Right cardiac atrium (tissue), 5 donors: ENCODE measurements around the gene ZNF408. TPM values are rescaled to one million over a fixed set of nuclear protein-coding genes. Genes with fewer than 3 reads are reported as not detected.
A peak's percentile ranks its signal among the peaks of the same experiment; 100 is the strongest.

Experiments used
- ATAC-seq, 2 donors: fragments of 200-7000 bp; cut with Tn5 transposase; one replicate each; pipeline versions ENCODE4 v1.8.0 to v1.9.1; 2020; ENCODE audit warnings: moderate library complexity in 2 of 2, mild to moderate bottlenecking in 1 of 2
- DNase-seq, 3 donors: peaks; one replicate each; pipeline ENCODE4 v3.0.0-alpha.2; 2020
- H3K27ac ChIP-seq: one replicate; pipeline ENCODE4 v1.5.1; 2013; ENCODE audit warnings: mild to moderate bottlenecking, low read length, control low read depth, moderate library complexity
- H3K27me3 ChIP-seq: one replicate; pipeline ENCODE4 v1.6.1; 2013; ENCODE audit not compliant: control insufficient read depth, insufficient read depth
- H3K4me1 ChIP-seq: one replicate; pipeline ENCODE4 v1.6.1; 2013; ENCODE audit warnings: low read length; ENCODE audit not compliant: control insufficient read depth, insufficient read depth
- H3K4me3 ChIP-seq: one replicate; pipeline ENCODE4 v1.5.1; 2013; ENCODE audit warnings: low read length, control low read depth
- H3K9me3 ChIP-seq: one replicate; pipeline ENCODE4 v1.6.1; 2013; ENCODE audit warnings: low read length; ENCODE audit not compliant: control insufficient read depth
- WGBS: extraction: QIAGEN DNeasy Blood & Tissue Kit; methylation state at CpG from one replicate; pipeline ENCODE4 v1.1.7; 2013; 5-methylcytosine and 5-hydroxymethylcytosine counted together
- intact Hi-C, 4 donors: fragments of 100-400 bp; cut with DNase I; formaldehyde crosslinking; loops; one replicate each; pipeline versions ENCODE4 v1.11.0 to v1.14.0; 2022 to 2023
- polyA plus RNA-seq: library from polyadenylated mRNA; stranded (reverse); fragments of 200-250 nt; gene quantifications from one replicate; pipeline ENCODE4 v1.2.3, GENCODE V29; 2013
- total RNA-seq, 4 donors: library from RNA; stranded (reverse); fragmentation: NEBNext Ultra II Directional; extraction: Animal tissue kit (Norgen Biotek cat#: 25700); gene quantifications; one replicate each; pipeline ENCODE4 v1.2.1, GENCODE V29; 2021
- donor health status: healthy with polysubstance abuse.
- donor health status: DM: no; HTN: yes; CAD: no.
- donor health status: DM: no; HTN: no; CAD: no.
- donor health status: DM: no; HTN: yes; CAD: no; lungs with severe emphysema.
- donor health status: DM: yes; HTN: yes; CAD: no.

The ZNF408 gene
- total and polyA plus RNA-seq, 5 donors = 5.8 to 8.8 (median 6.5) TPM

GRCh38 chr11:46718155-46719019 is 17.6 kb downstream of the ZNF408 start:
- Histone ChIP-seq H3K27ac (no peak overlapping the region), H3K27me3 (no peaks in the 10 kb centered on the region), H3K9me3 (no peaks in the 10 kb centered on the region), H3K4me3 (no peak overlapping the region), H3K4me1 (no peaks in the 10 kb centered on the region)
- DNase-seq (no peak), ATAC-seq (peak; percentile 47 to 72)
- WGBS = 83% methylated on average over 11 of the region's 11 CpGs
- intact Hi-C loops = no loop called here

GRCh38 chr11:46719048-46719542 is 18.3 kb downstream of the ZNF408 start, which contains the start of gene F2:
TSS of gene F2 (plus strand) at chr11:46719213. CDS start at chr11:46719236, 23 bp downstream.
- Histone ChIP-seq H3K27ac (no peak within 1 kb of the TSS), H3K4me1 (no peaks in the 10 kb centered on the region), H3K4me3 (no peak within 1 kb of the TSS), H3K9me3 (no peaks in the 10 kb centered on the region), H3K27me3 (no peaks in the 10 kb centered on the region)
- 75% methylated on average over 7 of the region's 7 CpGs for WGBS
- intact Hi-C loops = no loop called here
- ATAC-seq = peak in 1 of 2 donors; percentile 14
- DNase-seq = no peak

- Histone ChIP-seq H3K4me1 (no peaks in the 10 kb centered on the region), H3K27me3 (no peaks in the 10 kb centered on the region), H3K9me3 (no peaks in the 10 kb centered on the region), H3K4me3 (no peak overlapping the region), H3K27ac (no peak overlapping the region)
- ATAC-seq (peak in 1 of 2 donors; percentile 26), DNase-seq (no peak)
- WGBS = 92% methylated on average over 25 of the region's 25 CpGs
- intact Hi-C loops = no loop called here
Measured at GRCh38 chr11:46719543-46720218, 18.9 kb downstream of the ZNF408 start.

DNA sequence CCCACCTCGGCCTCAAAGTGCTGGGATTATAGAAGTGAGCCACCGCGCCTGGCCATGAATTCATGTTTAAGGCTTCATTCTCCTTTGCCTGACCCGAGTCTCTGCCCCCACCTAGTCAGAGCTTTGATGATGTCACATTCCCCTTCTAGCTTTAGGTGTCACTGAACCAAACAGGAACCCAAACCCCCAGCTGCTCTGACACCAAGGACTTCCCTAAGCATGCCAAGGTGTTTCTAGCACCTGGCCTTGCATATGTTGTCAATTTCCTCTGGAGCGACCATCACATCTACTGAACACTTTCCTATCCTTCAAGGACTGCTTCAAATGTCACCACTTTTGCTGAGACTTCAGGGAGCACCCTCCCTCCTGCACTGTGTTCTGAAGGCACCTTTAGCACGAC is 20.5 kb downstream of the ZNF408 start:
- Histone ChIP-seq H3K27ac (no peak overlapping the region), H3K4me3 (no peak overlapping the region), H3K4me1 (no peaks in the 10 kb centered on the region), H3K27me3 (no peaks in the 10 kb centered on the region), H3K9me3 (no peaks in the 10 kb centered on the region)
- intact Hi-C loops = no loop called here
- ATAC-seq (no peak), DNase-seq (no peak)
- 86% methylated on average over 6 of the region's 6 CpGs for WGBS

- intact Hi-C loops = no loop called here
- Histone ChIP-seq H3K9me3 (no peaks in the 10 kb centered on the region), H3K4me3 (no peak overlapping the region), H3K27ac (no peak overlapping the region), H3K27me3 (no peaks in the 10 kb centered on the region), H3K4me1 (no peaks in the 10 kb centered on the region)
- 95% methylated on average over 11 of the region's 11 CpGs for WGBS
- no peak for ATAC-seq
- DNase-seq = no peak
Measured at GRCh38 chr11:46722566-46723358, 21.9 kb downstream of the ZNF408 start.

- intact Hi-C loops = no loop called here
- Histone ChIP-seq H3K4me3 (no peak overlapping the region), H3K27ac (no peak overlapping the region), H3K4me1 (no peaks in the 10 kb centered on the region), H3K27me3 (no peaks in the 10 kb centered on the region), H3K9me3 (no peaks in the 10 kb centered on the region)
- 88% methylated on average over 8 of the region's 8 CpGs for WGBS
- ATAC-seq = no peak
- no peak for DNase-seq
Measured at GRCh38 chr11:46723359-46723680, 22.5 kb downstream of the ZNF408 start.

- DNase-seq (no peak), ATAC-seq (no peak)
- intact Hi-C loops = no loop called here
- Histone ChIP-seq H3K27ac (no peak overlapping the region), H3K9me3 (no peaks in the 10 kb centered on the region), H3K4me3 (no peak overlapping the region), H3K27me3 (no peaks in the 10 kb centered on the region), H3K4me1 (no peaks in the 10 kb centered on the region)
- WGBS = 63% methylated on average over 8 of the region's 8 CpGs
Measured at GRCh38 chr11:46724088-46724487, 23.3 kb downstream of the ZNF408 start.

DNA sequence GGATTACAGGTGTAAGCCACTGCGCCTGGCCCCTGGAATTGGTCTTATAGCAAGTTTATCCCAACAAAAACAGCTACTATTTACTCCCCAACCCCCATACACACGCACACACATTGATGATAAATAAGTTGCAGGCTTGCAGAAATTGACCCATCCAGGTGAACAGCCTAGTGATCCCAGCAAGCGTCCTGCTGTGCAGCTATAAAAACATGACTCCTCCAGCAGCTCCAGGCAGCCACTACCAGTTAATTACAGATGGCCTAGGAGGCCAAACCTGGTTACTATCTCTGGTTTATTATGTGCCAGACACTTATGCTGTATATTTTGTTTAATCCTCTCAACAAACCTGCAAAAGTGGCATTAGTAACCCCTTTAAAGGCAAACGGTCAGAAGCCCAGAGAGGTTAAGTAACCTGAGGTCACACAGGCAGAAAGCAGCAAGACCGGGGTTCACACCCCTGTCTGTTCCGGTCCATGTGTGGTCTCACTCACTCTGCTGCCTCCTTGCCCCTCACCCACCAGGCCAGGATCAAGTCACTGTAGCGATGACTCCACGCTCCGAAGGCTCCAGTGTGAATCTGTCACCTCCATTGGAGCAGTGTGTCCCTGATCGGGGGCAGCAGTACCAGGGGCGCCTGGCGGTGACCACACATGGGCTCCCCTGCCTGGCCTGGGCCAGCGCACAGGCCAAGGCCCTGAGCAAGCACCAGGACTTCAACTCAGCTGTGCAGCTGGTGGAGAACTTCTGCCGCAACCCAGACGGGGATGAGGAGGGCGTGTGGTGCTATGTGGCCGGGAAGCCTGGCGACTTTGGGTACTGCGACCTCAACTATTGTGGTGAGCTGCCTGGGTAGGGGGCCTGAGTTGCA is 24.7 kb downstream of the ZNF408 start:
- DNase-seq = no peak
- intact Hi-C loops = no loop called here
- no peak overlapping the region for H3K27ac ChIP-seq
- no peaks in the 10 kb centered on the region for H3K27me3 ChIP-seq
- H3K9me3 ChIP-seq = no peaks in the 10 kb centered on the region
- H3K4me1 ChIP-seq = no peaks in the 10 kb centered on the region
- no peak overlapping the region for H3K4me3 ChIP-seq
- no peak for ATAC-seq
- 92% methylated on average over 19 of the region's 19 CpGs for WGBS

GRCh38 chr11:46726206-46726862 is 25.5 kb downstream of the ZNF408 start:
- no peaks in the 10 kb centered on the region for H3K27me3 ChIP-seq
- H3K4me3 ChIP-seq = no peak overlapping the region
- H3K9me3 ChIP-seq = no peaks in the 10 kb centered on the region
- intact Hi-C loops = no loop called here
- WGBS = 91% methylated on average over 26 of the region's 26 CpGs
- DNase-seq = no peak
- no peaks in the 10 kb centered on the region for H3K4me1 ChIP-seq
- ATAC-seq = peak in 1 of 2 donors; percentile 20
- no peak overlapping the region for H3K27ac ChIP-seq
